Endothelial cell of umbilical vein (primary cell): ENCODE results near the gene DOCK4. TPM values are rescaled to one million over a fixed set of nuclear protein-coding genes. Genes with fewer than 3 reads are reported as not detected.

ENCODE experiments used
- BruUV-seq: library from RNA; stranded (reverse); fragments of 400-500 nt; replicated peaks from 2 replicates; lab custom pipeline; 2021; lab: Mats Ljungman, UMichigan
- CTCF ChIA-PET: fragments of 300-600, 350-600 bp; sonication (Branson Sonifier 250); formaldehyde crosslinking; loops from one replicate; lab custom pipeline; 2021; ENCODE audit warnings: antibody characterized with exemption, inconsistent platforms; lab: Charles Lee
- POLR2A ChIA-PET: fragments of 300-600, 350-600 bp; sonication (Branson Sonifier 250); formaldehyde crosslinking; loops from one replicate; lab custom pipeline; 2021; ENCODE audit warnings: antibody characterized with exemption, inconsistent platforms; lab: Charles Lee
- DNase-seq: peaks from one replicate; pipeline ENCODE4 v3.0.0-alpha.2; 2011; ENCODE audit warnings: low read depth, low spot score
- FAIRE-seq: peaks from 2 replicates; lab custom pipeline; 2011; peaks lifted over from hg19 to GRCh38; lab: Jason Lieb, UNC
- H2AFZ ChIP-seq: 2 replicates; pipeline ENCODE4 v1.6.0; 2012; ENCODE audit warnings: low read depth, low read length, control low read depth, inconsistent platforms
- H3K27ac ChIP-seq: 2 replicates; pipeline ENCODE4 v1.5.1; 2011; ENCODE audit warnings: low read depth, mild to moderate bottlenecking, control low read depth, low read length, moderate library complexity; ENCODE audit not compliant: insufficient read depth
- H3K27me3 ChIP-seq, 2 experiments: 2 replicates each; pipeline versions ENCODE4 v1.6.0 to v1.6.1; 2011; ENCODE audit warnings: low read length in 2 of 2, mixed read lengths in 1 of 2; ENCODE audit not compliant: control insufficient read depth in 2 of 2, insufficient read depth in 2 of 2
- H3K36me3 ChIP-seq, 2 experiments: 2 replicates in 1 of 2; 3 replicates in 1 of 2; pipeline ENCODE4 v1.5.1; 2011; ENCODE audit warnings: low read length in 2 of 2, mild to moderate bottlenecking in 1 of 2, moderate library complexity in 1 of 2; ENCODE audit not compliant: control insufficient read depth in 2 of 2, insufficient read depth in 2 of 2; ENCODE audit errors: extremely low read depth in 1 of 2
- H3K4me1 ChIP-seq: 3 replicates; pipeline ENCODE4 v1.5.1; 2011; ENCODE audit warnings: mild to moderate bottlenecking, low read length; ENCODE audit not compliant: control insufficient read depth, insufficient read depth; ENCODE audit errors: extremely low read depth
- H3K4me2 ChIP-seq: 2 replicates; pipeline ENCODE4 v1.6.1; 2011; ENCODE audit warnings: low read length, control low read depth, mixed read lengths; ENCODE audit not compliant: insufficient read depth
- H3K4me3 ChIP-seq, 3 experiments: fragments of 200-600 bp in 1 of 3; sonication (generic), shearing (Covaris generic) in 1 of 3; replicated peaks in 1 of 3; 2 replicates each; pipeline ENCODE4 v1.5.1; 2011 to 2016; ENCODE audit warnings: control low read depth in 3 of 3, low read length in 3 of 3, mild to moderate bottlenecking in 2 of 3, inconsistent platforms in 1 of 3, low read depth in 1 of 3, moderate library complexity in 1 of 3; ENCODE audit not compliant: insufficient read depth in 1 of 3
- H3K79me2 ChIP-seq: 2 replicates; pipeline ENCODE4 v1.6.0; 2012; ENCODE audit warnings: low read length, inconsistent platforms; ENCODE audit not compliant: control insufficient read depth, insufficient read depth
- H3K9ac ChIP-seq: replicated peaks from 2 replicates; pipeline ENCODE3; 2011; ENCODE audit warnings: low read length, control low read depth; ENCODE audit not compliant: insufficient read depth; ENCODE audit errors: extremely low read depth
- H3K9me1 ChIP-seq: replicated peaks from 3 replicates; pipeline ENCODE4 v1.6.0; 2011; ENCODE audit warnings: mild to moderate bottlenecking, low read length; ENCODE audit not compliant: control insufficient read depth, insufficient read depth; ENCODE audit errors: extremely low read depth
- H3K9me3 ChIP-seq: replicated peaks from 2 replicates; pipeline ENCODE4 v1.5.1; 2012; ENCODE audit warnings: low read length, inconsistent platforms; ENCODE audit not compliant: control insufficient read depth, insufficient read depth
- H4K20me1 ChIP-seq: replicated peaks from 2 replicates; pipeline ENCODE3; 2011; ENCODE audit warnings: mild to moderate bottlenecking, low read length; ENCODE audit not compliant: control insufficient read depth, insufficient read depth; ENCODE audit errors: extremely low read depth
- CTCF ChIP-seq, 2 donors: IDR thresholded peaks; 1 replicate in 1 of 2; 2 replicates in 1 of 2; pipeline ENCODE4 v1.5.1; 2011; ENCODE audit warnings: low read length in 2 of 2, mild to moderate bottlenecking in 2 of 2, moderate library complexity in 2 of 2, control low read depth in 1 of 2, inconsistent platforms in 1 of 2, low read depth in 1 of 2; ENCODE audit not compliant: insufficient read depth in 1 of 2; ENCODE audit errors: extremely low read depth in 1 of 2
- FOS ChIP-seq: IDR thresholded peaks from 2 replicates; pipeline ENCODE4 v1.6.1; 2011; ENCODE audit warnings: mild to moderate bottlenecking, low read length, moderate library complexity, borderline replicate concordance; ENCODE audit not compliant: insufficient read depth
- GATA2 ChIP-seq: IDR thresholded peaks from 2 replicates; pipeline ENCODE4 v1.7.0; 2011; ENCODE audit warnings: low read depth, mild to moderate bottlenecking, moderate library complexity, mixed read lengths, low read length; ENCODE audit not compliant: insufficient read length, insufficient read depth
- JUN ChIP-seq: IDR thresholded peaks from 2 replicates; pipeline ENCODE4 v1.6.1; 2011; ENCODE audit warnings: borderline replicate concordance, low read depth; ENCODE audit not compliant: insufficient read length, insufficient read depth
- MAX ChIP-seq: IDR thresholded peaks from 2 replicates; pipeline ENCODE4 v1.6.1; 2011; ENCODE audit not compliant: insufficient read depth, insufficient read length
- MYC ChIP-seq: IDR thresholded peaks from one replicate; pipeline ENCODE4 v1.6.1; 2011; ENCODE audit warnings: mild to moderate bottlenecking, low read depth, low read length
- POLR2A ChIP-seq: IDR thresholded peaks from 2 replicates; pipeline ENCODE4 v1.6.1; 2012; ENCODE audit warnings: low read depth, mild to moderate bottlenecking, control low read depth, low read length
- POLR2AphosphoS5 ChIP-seq: IDR thresholded peaks from 2 replicates; pipeline ENCODE4 v1.6.1; 2012; ENCODE audit warnings: low read depth, mild to moderate bottlenecking, control low read depth, low read length, moderate library complexity; ENCODE audit not compliant: insufficient read depth
- dilution Hi-C: fragments of 300-500 bp; cut with MboI; formaldehyde crosslinking; loops from one replicate; pipeline ENCODE4 v1.15.0; 2019; ENCODE audit warnings: low sequenced_read_pairs; ENCODE audit not compliant: extremely low pct_ligation_motif_present
- intact Hi-C: fragments of 100-400 bp; cut with micrococcal nuclease; formaldehyde crosslinking; loops from one replicate; pipeline ENCODE4 v1.10.0; 2022
- polyA plus RNA-seq, 4 experiments: library from polyadenylated mRNA; depleted of rRNA in 3 of 4; stranded (reverse) in 3 of 4; unstranded in 1 of 4; fragments of >200 nt; gene quantifications; 2 replicates each; pipeline versions ENCODE4 v1.2.1 to v1.2.3, GENCODE V29; 2011 to 2012; ENCODE audit warnings: missing spikeins in 1 of 4
- total RNA-seq: library from RNA; stranded (reverse); gene quantifications from 2 replicates; pipeline ENCODE4 v1.2.3, GENCODE V29; 2021

DOCK4 gene
- total and polyA plus RNA-seq, 2 donors (not counting 3 experiments of a cell fraction or from before 2014, with no cell fraction given), result 47.4 to 164 TPM

GRCh38 chr7:111677848-111678247, 528.4 kb downstream of the DOCK4 start:
- Histone ChIP-seq H3K27me3 (peaks cover 0 to 2% of the 10 kb centered on the region in 2 experiments), H3K9me3 (no peaks in the 10 kb centered on the region), H3K4me2 (no peak overlapping the region), H2AFZ (no peak overlapping the region), H4K20me1 (no peaks in the 10 kb centered on the region), H3K79me2 (no peaks in the 10 kb centered on the region), H3K27ac (no peak overlapping the region), H3K4me1 (peaks cover 2% of the 10 kb centered on the region), H3K9me1 (no peaks in the 10 kb centered on the region), H3K9ac (no peak overlapping the region), H3K36me3 (no peaks in the 10 kb centered on the region), H3K4me3 (no peak overlapping the region)
- no peak for TF ChIP-seq CTCF (IDR thresholded peaks at IDR 0.05; ENCODE audit: extremely low read depth in 1 of 2, insufficient read depth in 1 of 2, low read depth in 1 of 2, low read length in 2 of 2)
- TF ChIP-seq FOS, result no peak
- TF ChIP-seq JUN, result no peak
- TF ChIP-seq MAX, result no peak
- no peak for TF ChIP-seq POLR2AphosphoS5
- TF ChIP-seq GATA2, result no peak
- TF ChIP-seq POLR2A, result no peak
- TF ChIP-seq MYC, result no peak
- POLR2A ChIA-PET, result interaction anchor here (0.6 kb wide), 1 partner anchor 934 kb away, joined by 3 read pairs; no protein-coding TSS in a partner anchor
- dilution Hi-C loops (no loop called here), intact Hi-C loops (no loop called here)
- no TSS peak for BruUV-seq
- no peak for FAIRE-seq
- CTCF ChIA-PET, result no interaction called here
- DNase-seq, result no peak
